Activated T-helper 2 cell treated with anti-CD3 and anti-CD28 coated beads, Interferon-gamma antibody, Interleukin-2, Interleukin-4, amounts not matched to agents 10 μg/mL and 5 μg/mL and 100 μg/mL, durations not matched to agents 14 hours and 24 hours and 36 hours (primary cell): ENCODE measurements around the gene EWSR1. TPM values are rescaled to one million over a fixed set of nuclear protein-coding genes. Genes with fewer than 3 reads are reported as not detected.

Experiments
- DNase-seq: peaks from one replicate; pipeline ENCODE4 v3.0.0; 2021; ENCODE audit warnings: low spot score
- H3K27ac Mint-ChIP-seq: one replicate; pipeline ENCODE4 v1.8.0; 2021; ENCODE audit warnings: mixed read lengths
- H3K27me3 Mint-ChIP-seq: one replicate; pipeline ENCODE4 v1.8.0; 2021; ENCODE audit warnings: low read depth, mixed read lengths
- H3K36me3 Mint-ChIP-seq: one replicate; pipeline ENCODE4 v1.8.0; 2021; ENCODE audit warnings: low read depth, mixed read lengths
- H3K4me1 Mint-ChIP-seq: one replicate; pipeline ENCODE4 v1.8.0; 2021; ENCODE audit warnings: low read depth, mixed read lengths
- H3K4me3 Mint-ChIP-seq: one replicate; pipeline ENCODE4 v1.8.0; 2021; ENCODE audit warnings: low read depth, mild to moderate bottlenecking, moderate library complexity, mixed read lengths
- H3K9me3 Mint-ChIP-seq: one replicate; pipeline ENCODE4 v1.8.0; 2021; ENCODE audit warnings: mixed read lengths
- intact Hi-C: fragments of 100-400 bp; cut with micrococcal nuclease; formaldehyde crosslinking; loops from one replicate; pipeline ENCODE4 v1.15.1; 2023
- total RNA-seq: library from RNA; stranded (reverse); gene quantifications from 2 replicates; pipeline ENCODE4 v1.2.3, GENCODE V29; 2022

Gene EWSR1
- total RNA-seq, 1 donor from 2014 or later = 436 TPM

DNA sequence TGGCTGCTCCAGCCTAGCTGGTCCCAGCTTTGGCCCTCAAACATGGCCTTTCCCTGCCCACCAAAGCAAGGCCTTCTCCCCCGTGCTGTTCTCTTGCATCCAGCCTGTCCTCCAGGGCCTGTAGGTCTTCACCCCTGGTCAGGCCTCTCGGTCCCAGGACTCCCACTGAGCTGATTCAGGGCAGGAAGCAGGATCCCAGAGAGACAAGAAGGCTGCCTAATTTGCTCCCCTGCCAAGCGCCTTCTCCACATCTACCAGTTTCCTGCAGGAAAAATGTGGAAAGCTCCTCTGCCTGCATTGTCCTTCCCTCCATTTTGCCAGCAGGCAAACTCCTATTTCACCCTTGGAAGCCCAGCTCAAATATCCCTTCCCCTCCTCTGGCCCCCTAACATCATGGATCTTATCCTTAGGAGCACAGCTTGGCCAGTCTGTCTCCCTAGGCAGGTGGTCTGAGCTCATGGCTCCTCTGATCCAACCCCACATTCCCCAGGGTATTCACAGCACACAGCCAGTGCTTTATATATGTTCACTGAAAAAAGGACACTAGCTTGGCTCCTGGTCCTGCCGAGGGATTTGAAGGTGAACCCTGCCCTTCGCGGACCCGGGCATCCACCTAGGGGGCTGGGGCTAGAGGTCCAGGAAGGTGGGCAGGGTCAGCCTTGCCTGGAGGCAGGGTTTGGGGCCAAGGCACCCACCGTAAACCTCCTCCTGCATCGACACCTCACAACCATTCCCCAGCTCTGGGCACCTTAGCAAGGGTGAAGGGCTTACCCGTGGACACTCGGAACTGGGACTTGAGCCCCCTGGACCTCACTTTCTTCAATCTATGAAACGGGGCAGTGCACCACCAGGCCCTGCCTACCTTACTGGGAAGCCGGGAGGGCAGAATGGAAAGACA is 1.3 kb upstream of the EWSR1 start:
- H3K4me3 Mint-ChIP-seq = peak overlapping the region; percentile 86
- no peak for DNase-seq
- H3K36me3 Mint-ChIP-seq = peaks cover 59% of the 10 kb centered on the region
- H3K4me1 Mint-ChIP-seq = peaks cover 27% of the 10 kb centered on the region
- H3K27me3 Mint-ChIP-seq = no peaks in the 10 kb centered on the region
- intact Hi-C loops = loop anchor here (5.0 to 10.0 kb wide), 2 partner anchors 470 to 872 kb away; no protein-coding TSS in a partner anchor
- no peaks in the 10 kb centered on the region for H3K9me3 Mint-ChIP-seq
- H3K27ac Mint-ChIP-seq = peak overlapping the region; percentile 94

DNA sequence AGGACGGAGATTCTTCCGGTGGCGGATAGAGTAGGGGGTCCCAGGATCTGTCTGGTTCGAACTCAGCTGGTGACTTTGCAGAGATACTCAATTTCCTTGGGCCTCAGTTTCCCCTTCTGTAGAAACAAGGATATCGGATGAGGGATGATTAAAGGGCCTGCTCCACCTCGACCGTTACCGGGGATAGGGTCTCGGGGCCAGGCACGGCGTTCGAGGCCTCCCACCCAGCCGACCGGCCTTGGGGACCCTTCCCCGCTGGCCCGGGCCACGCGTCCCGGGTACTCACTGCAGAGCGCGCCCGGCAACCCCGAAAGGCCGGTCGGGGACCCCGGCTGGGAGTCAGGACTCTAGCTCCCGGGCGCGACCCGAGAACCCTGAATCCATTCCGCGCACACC is 608 bp upstream of the EWSR1 start:
- H3K4me1 Mint-ChIP-seq = peaks cover 33% of the 10 kb centered on the region

DNA sequence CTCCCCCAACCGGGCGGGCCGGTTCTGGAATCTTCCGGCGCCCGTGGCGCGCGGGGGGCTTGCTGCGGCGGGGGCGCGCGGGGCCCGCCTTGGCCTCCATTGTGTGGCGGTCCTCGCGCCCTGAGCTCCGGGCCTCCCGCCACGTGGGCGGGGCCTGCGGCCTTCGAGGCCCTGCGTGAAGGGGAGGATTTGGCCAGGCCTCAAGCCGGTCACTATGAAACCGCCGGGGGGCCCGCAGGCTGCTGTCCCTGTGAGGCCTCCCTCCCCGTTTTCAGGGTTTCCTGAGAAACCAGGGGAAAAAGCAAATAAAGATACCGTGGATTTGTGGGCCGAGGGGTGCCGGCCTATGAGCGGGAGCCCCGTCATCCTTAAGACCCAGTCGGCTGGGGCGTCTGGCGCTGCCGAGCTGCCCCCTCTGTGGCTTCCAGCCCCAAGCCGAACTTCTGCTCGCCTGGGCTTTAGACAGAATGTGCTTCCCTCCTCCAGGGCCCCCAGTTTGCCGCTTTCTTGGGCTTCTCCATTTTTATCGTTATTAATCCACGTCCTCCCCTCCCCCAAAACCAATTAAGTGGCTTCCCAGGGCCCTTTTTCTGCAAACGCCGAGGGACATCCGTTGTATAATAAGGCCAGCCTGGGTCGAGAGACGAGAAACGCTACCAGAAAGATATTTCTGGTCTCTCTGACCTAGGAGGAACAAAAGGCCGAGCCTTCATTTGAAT is 602 bp downstream of the EWSR1 start:
- Mint-ChIP-seq H3K27ac (peak overlapping the region; percentile 94), H3K36me3 (peaks cover 77% of the 10 kb centered on the region), H3K9me3 (no peaks in the 10 kb centered on the region), H3K27me3 (no peaks in the 10 kb centered on the region), H3K4me3 (peak overlapping the region; percentile 86), H3K4me1 (peaks cover 41% of the 10 kb centered on the region)
- peak; percentile 44 for DNase-seq
- intact Hi-C loops = loop anchor here (1.0 to 10.0 kb wide), 3 partner anchors 120 to 874 kb away; partner anchors contain the start of gene AP1B1

More for the DNA sequence above, 608 bp upstream of the EWSR1 start:
- no peak for DNase-seq
- no peaks in the 10 kb centered on the region for H3K27me3 Mint-ChIP-seq
- intact Hi-C loops = loop anchor here (5.0 to 10.0 kb wide), 2 partner anchors 470 to 873 kb away; no protein-coding TSS in a partner anchor
- H3K36me3 Mint-ChIP-seq = peaks cover 65% of the 10 kb centered on the region
- H3K27ac Mint-ChIP-seq = peak overlapping the region; percentile 94
- H3K9me3 Mint-ChIP-seq = no peaks in the 10 kb centered on the region
- peak overlapping the region; percentile 86 for H3K4me3 Mint-ChIP-seq

DNA sequence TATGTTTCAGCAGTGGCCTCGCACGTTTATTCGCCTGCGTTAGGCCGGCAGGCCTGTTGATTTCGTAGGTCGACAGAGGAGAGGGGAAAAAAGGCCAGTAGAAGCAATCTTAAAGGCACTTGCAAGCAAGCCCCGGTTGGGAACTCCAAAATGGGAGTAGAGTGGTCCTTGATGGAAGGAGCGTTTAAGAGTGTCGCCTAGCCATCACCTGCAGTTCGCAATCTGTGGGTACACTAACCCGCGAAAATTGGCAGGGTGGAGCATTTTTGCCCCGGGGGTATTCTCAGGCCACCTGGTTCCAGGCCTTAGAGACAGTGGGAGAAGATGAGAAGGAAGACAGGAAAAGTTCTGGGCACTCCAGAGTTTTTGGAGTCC is 1.1 kb downstream of the EWSR1 start:
- H3K4me1 Mint-ChIP-seq = peaks cover 41% of the 10 kb centered on the region

DNA sequence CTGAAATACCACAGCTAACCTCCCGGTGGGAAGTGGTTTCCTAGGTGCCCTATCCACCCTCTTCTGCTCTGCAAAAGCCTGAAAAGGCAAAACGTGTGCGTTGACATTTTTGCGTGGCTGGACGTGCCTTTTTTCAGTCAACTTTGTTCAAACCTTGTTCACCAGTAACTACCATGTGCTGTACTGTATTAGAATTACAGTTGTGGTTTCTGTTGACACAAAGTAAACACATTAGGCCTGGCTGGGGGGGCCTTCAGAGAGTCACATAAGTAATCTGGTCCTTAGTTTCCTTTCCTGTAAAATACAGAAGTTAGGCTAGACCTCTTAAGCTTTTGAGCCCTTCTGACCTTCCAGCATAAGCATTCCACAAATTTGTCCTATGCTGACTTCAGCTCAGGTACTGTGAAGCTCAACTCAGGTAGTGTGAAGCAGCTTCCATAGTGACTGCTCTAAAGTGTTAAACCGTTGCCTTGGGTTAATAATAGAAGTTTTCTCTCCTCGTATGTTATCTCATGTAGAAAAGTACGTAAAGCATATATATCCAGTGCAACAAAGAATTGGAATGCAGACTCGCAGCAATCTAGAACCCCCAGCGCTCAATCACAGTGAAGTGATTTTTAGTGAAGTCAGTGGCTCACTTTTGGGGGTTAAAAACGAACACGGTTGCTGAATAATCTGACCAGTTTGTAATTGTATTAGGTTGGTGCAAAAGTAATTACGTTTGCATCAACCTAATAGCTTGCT is 1.8 kb downstream of the EWSR1 start:
- Mint-ChIP-seq H3K4me3 (peak overlapping the region; percentile 86), H3K9me3 (no peaks in the 10 kb centered on the region), H3K27me3 (no peaks in the 10 kb centered on the region), H3K4me1 (peaks cover 45% of the 10 kb centered on the region), H3K36me3 (peaks cover 84% of the 10 kb centered on the region), H3K27ac (peak overlapping the region; percentile 84)
- intact Hi-C loops = loop anchor here (1.0 to 10.0 kb wide), 4 partner anchors 42 to 875 kb away; partner anchors contain the start of gene AP1B1
- DNase-seq = no peak

More for the DNA sequence above, 1.1 kb downstream of the EWSR1 start:
- H3K9me3 Mint-ChIP-seq = no peaks in the 10 kb centered on the region
- peak overlapping the region; percentile 86 for H3K4me3 Mint-ChIP-seq
- H3K36me3 Mint-ChIP-seq = peaks cover 83% of the 10 kb centered on the region
- peak overlapping the region; percentile 84 for H3K27ac Mint-ChIP-seq
- intact Hi-C loops = loop anchor here (1.0 to 10.0 kb wide), 3 partner anchors 119 to 874 kb away; partner anchors contain the start of gene AP1B1
- H3K27me3 Mint-ChIP-seq = no peaks in the 10 kb centered on the region
- DNase-seq = no peak

DNA sequence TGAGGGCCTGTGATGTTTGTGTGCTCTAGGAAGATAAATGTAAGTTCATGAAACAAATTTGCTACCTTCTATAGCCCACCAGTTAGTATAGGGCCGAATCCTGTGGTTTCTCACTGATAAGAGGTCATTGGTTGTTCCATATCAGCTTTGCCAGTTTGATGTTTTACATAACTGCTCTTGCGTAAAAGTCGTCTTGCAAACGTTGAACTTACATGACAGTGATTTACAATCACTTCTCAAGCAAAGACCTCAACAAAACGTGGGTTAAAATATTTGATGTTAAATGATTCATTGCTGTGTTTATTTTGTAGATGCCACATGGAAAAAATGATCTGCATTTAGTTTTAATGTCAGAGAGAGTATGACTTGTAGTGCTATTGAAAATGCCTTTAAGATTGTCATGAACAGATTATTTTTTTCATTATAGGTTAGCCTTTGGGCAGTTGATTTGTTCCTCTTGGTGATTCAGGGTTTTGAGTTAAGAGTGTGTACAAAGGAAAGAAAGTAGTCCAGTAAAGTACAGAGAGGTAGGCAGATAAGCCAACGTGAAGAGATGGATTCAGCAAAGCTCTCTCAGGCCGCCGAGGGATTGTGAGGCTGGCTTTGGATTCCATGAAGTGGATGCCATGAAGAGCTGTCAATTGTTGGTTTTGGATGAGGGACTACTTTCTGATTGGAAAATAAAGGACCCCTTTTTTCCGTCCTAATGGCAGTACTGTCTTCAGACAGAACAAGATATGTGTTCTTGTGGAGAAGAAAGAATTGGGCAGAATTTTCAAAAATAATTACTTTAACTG is 2.6 kb downstream of the EWSR1 start:
- peak overlapping the region; percentile 86 for H3K4me3 Mint-ChIP-seq
- no peaks in the 10 kb centered on the region for H3K9me3 Mint-ChIP-seq
- H3K4me1 Mint-ChIP-seq = peaks cover 52% of the 10 kb centered on the region
- DNase-seq = no peak
- peak overlapping the region; percentile 84 for H3K27ac Mint-ChIP-seq
- H3K36me3 Mint-ChIP-seq = peaks cover 90% of the 10 kb centered on the region
- no peaks in the 10 kb centered on the region for H3K27me3 Mint-ChIP-seq
- intact Hi-C loops = loop anchor here (5.0 kb wide), 1 partner anchor 42 kb away; no protein-coding TSS in a partner anchor

DNA sequence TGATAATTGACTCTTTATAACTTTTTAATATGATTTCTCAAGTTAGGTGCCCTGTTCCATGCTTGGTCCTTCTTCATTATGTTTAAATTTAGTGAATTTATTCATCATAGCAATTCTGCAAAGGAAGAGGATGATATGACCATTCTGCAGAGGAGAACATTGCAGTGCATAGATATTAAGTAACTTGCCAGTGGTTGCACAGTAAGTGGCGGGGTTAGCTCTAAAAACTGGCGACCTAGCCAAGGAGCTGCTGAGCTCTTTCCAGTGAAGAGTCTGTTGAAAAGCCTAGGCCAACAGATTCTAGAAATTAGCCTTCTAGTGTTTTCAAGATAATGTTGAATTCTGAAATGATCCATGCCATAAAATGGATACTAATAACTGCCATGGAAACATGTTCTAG is 4.6 kb downstream of the EWSR1 start:
- Mint-ChIP-seq H3K27me3 (no peaks in the 10 kb centered on the region), H3K4me3 (no peak overlapping the region), H3K27ac (no peak overlapping the region), H3K9me3 (no peaks in the 10 kb centered on the region), H3K4me1 (peaks cover 53% of the 10 kb centered on the region), H3K36me3 (peaks cover 92% of the 10 kb centered on the region)
- intact Hi-C loops = loop anchor here (5.0 kb wide), 1 partner anchor 40 kb away; no protein-coding TSS in a partner anchor
- DNase-seq = no peak

DNA sequence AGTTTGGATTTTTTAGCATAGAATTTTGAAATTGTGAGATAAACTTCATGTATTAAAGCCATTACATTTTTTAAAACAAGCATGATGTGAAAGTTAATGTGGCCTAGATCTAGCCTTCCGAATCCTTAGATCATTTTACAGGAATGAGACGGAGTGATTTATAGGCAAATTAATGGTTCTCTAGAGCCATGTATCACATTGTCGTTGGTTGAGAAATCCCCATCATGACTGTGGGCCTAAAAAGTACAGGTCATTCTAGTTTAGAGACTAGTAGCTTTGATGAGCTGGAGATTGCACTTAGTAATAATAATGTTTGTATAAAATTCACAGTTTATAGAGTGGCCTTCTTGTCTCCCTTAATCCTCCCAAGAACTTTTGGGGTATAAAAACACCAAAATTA is 7.1 kb downstream of the EWSR1 start:
- no peak for DNase-seq
- H3K4me3 Mint-ChIP-seq = no peak overlapping the region
- H3K9me3 Mint-ChIP-seq = no peaks in the 10 kb centered on the region
- no peaks in the 10 kb centered on the region for H3K27me3 Mint-ChIP-seq
- H3K27ac Mint-ChIP-seq = no peak overlapping the region
- peaks cover 95% of the 10 kb centered on the region for H3K36me3 Mint-ChIP-seq
- peaks cover 56% of the 10 kb centered on the region for H3K4me1 Mint-ChIP-seq
- intact Hi-C loops = no loop called here

DNA sequence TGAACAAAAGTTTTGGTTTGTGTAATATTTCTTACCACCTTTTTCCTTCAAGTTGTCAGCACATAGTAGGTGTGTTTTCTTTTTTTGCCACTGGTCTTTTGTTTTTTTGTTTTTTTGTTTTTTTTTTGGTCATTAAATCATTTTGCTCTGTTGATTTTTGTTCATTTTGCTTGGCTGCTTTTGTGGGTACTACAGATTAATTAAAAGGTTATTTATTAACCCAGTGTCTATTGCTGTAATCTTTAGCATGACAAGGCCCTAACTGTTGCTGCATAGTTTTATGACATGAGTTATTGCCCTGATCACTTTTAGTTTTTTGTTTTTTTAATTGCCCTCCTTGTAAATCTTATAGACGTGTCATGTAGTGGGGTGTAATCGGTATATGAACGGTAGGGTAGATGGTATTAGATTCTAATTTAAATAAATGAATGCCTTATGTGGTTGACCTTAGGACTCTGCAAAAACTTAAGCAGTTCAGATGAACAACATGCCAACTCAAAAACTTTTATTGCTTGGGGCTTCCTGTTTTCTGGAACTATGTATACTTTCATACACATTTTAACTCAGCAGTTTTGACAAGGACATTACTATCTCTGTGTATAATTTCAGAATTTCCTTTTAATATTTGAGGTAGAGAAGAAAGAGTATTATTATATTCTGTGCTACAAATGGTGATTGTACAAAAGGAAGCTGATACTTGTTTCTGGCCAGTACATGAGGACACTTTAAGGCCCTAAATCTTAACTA is 7.9 kb downstream of the EWSR1 start:
- intact Hi-C loops = no loop called here
- no peak for DNase-seq

DNA sequence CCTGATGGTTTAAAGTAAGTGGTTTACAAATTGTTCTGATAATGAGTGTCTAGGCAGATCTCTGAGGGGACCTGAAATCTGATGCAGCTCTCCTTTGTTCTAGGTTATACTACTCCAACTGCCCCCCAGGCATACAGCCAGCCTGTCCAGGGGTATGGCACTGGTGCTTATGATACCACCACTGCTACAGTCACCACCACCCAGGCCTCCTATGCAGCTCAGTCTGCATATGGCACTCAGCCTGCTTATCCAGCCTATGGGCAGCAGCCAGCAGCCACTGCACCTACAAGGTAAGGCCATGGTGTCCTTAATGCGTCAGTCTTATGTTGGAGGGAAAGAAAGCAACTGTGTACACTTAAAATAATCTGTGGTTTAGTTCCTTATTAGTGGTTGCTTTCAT is 9.9 kb downstream of the EWSR1 start:
- Mint-ChIP-seq H3K27ac (no peak overlapping the region), H3K27me3 (no peaks in the 10 kb centered on the region), H3K4me3 (no peak overlapping the region), H3K9me3 (no peaks in the 10 kb centered on the region), H3K36me3 (peaks cover 95% of the 10 kb centered on the region), H3K4me1 (peaks cover 37% of the 10 kb centered on the region)
- intact Hi-C loops = no loop called here
- no peak for DNase-seq

More for the DNA sequence above, 7.9 kb downstream of the EWSR1 start:
- H3K4me3 Mint-ChIP-seq = no peak overlapping the region
- peaks cover 94% of the 10 kb centered on the region for H3K36me3 Mint-ChIP-seq
- no peak overlapping the region for H3K27ac Mint-ChIP-seq
- H3K27me3 Mint-ChIP-seq = no peaks in the 10 kb centered on the region
- H3K9me3 Mint-ChIP-seq = no peaks in the 10 kb centered on the region
- H3K4me1 Mint-ChIP-seq = peaks cover 48% of the 10 kb centered on the region

DNA sequence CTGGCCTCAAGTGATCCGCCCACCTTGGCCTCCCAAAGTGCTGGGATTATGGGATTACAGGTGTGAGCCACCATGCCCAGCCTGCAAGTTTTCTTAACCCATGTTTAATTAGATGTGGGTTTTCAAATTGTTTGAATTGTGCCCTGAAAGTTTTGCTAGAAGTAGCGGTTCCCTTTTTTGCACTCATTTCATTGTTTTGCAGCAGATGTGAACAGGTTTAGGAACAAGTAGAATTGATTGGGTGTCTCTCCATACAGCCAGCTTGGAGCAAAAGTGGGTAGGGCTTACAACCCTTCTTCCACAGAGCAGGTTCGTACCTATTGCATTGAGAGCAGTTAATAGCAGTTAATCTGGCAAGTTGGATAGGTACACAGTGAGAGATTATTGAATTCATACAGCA is 16.1 kb downstream of the EWSR1 start:
- intact Hi-C loops = no loop called here
- no peak overlapping the region for H3K27ac Mint-ChIP-seq
- H3K4me3 Mint-ChIP-seq = no peak overlapping the region
- peaks cover 2% of the 10 kb centered on the region for H3K4me1 Mint-ChIP-seq
- H3K27me3 Mint-ChIP-seq = no peaks in the 10 kb centered on the region
- DNase-seq = no peak
- H3K9me3 Mint-ChIP-seq = no peaks in the 10 kb centered on the region
- peaks cover 93% of the 10 kb centered on the region for H3K36me3 Mint-ChIP-seq
